Activated naive CD4-positive, alpha-beta T cell treated with anti-CD3 and anti-CD28 coated beads for 36 hours (primary cell): ENCODE results near the gene FBXO21. TPM values are rescaled to one million over a fixed set of nuclear protein-coding genes. Genes with fewer than 3 reads are reported as not detected.

Source experiments
- CTCF ChIA-PET: fragments of 350-600 bp; sonication (Branson Sonifier 250); formaldehyde crosslinking; loops from one replicate; lab custom pipeline; 2021; ENCODE audit warnings: antibody characterized with exemption; lab: Charles Lee
- DNase-seq: peaks from one replicate; pipeline ENCODE4 v3.0.0-alpha.2; 2020
- H3K27ac Mint-ChIP-seq: one replicate; pipeline ENCODE4 v1.8.0; 2021; ENCODE audit warnings: mild to moderate bottlenecking, mixed read lengths
- H3K27me3 Mint-ChIP-seq: one replicate; pipeline ENCODE4 v1.8.0; 2021; ENCODE audit warnings: low read depth, mixed read lengths
- H3K36me3 Mint-ChIP-seq: one replicate; pipeline ENCODE4 v1.8.0; 2021; ENCODE audit warnings: low read depth, mixed read lengths
- H3K4me1 Mint-ChIP-seq: one replicate; pipeline ENCODE4 v1.8.0; 2021; ENCODE audit warnings: low read depth, mixed read lengths
- H3K4me3 Mint-ChIP-seq: one replicate; pipeline ENCODE4 v1.8.0; 2021; ENCODE audit warnings: mild to moderate bottlenecking, moderate library complexity, mixed read lengths
- H3K9me3 Mint-ChIP-seq: one replicate; pipeline ENCODE4 v1.8.0; 2021; ENCODE audit warnings: mixed read lengths
- intact Hi-C: fragments of 100-400 bp; cut with micrococcal nuclease; formaldehyde crosslinking; loops from one replicate; pipeline ENCODE4 v1.15.1; 2023
- total RNA-seq, 2 experiments: library from RNA; stranded (reverse); gene quantifications; one replicate each; pipeline ENCODE4 v1.2.3, GENCODE V29; 2021

Gene FBXO21
- total RNA-seq, 2 experiments from 2014 or later: 18.2 to 19.7 TPM

GRCh38 chr12:117144599-117144998, 45.7 kb downstream of the FBXO21 start:
- intact Hi-C loops: no loop called here
- DNase-seq: no peak
- CTCF ChIA-PET: interaction anchor here (0.6 to 1.3 kb wide), 2 partner anchors 24 to 1754 kb away, joined by 3 to 7 read pairs; no protein-coding TSS in a partner anchor
- peaks cover 17% of the 10 kb centered on the region for H3K36me3 Mint-ChIP-seq
- no peak overlapping the region for H3K27ac Mint-ChIP-seq
- H3K27me3 Mint-ChIP-seq: no peaks in the 10 kb centered on the region
- no peak overlapping the region for H3K4me3 Mint-ChIP-seq
- H3K9me3 Mint-ChIP-seq: no peaks in the 10 kb centered on the region
- peaks cover 15% of the 10 kb centered on the region for H3K4me1 Mint-ChIP-seq

GRCh38 chr12:117143008-117143532, 47.2 kb downstream of the FBXO21 start:
- CTCF ChIA-PET: interaction anchor here (0.6 to 0.7 kb wide), 2 partner anchors 9 to 116 kb away, joined by 3 read pairs; no protein-coding TSS in a partner anchor
- Mint-ChIP-seq H3K4me1 (peaks cover 3% of the 10 kb centered on the region), H3K27me3 (no peaks in the 10 kb centered on the region), H3K4me3 (no peak overlapping the region), H3K9me3 (no peaks in the 10 kb centered on the region), H3K36me3 (peaks cover 14% of the 10 kb centered on the region), H3K27ac (no peak overlapping the region)
- no peak for DNase-seq
- intact Hi-C loops: no loop called here

- intact Hi-C loops: no loop called here
- no peak overlapping the region for H3K27ac Mint-ChIP-seq
- DNase-seq: no peak
- H3K9me3 Mint-ChIP-seq: no peaks in the 10 kb centered on the region
- H3K4me1 Mint-ChIP-seq: no peaks in the 10 kb centered on the region
- no peaks in the 10 kb centered on the region for H3K27me3 Mint-ChIP-seq
- CTCF ChIA-PET: interaction anchor here (0.6 kb wide), 2 partner anchors 116 to 454 kb away, joined by 3 read pairs; no protein-coding TSS in a partner anchor
- peaks cover 12% of the 10 kb centered on the region for H3K36me3 Mint-ChIP-seq
- H3K4me3 Mint-ChIP-seq: no peak overlapping the region
Observed at GRCh38 chr12:117142094-117142493, 48.2 kb downstream of the FBXO21 start.

- no peak overlapping the region for H3K27ac Mint-ChIP-seq
- CTCF ChIA-PET: no interaction called here
- H3K36me3 Mint-ChIP-seq: peaks cover 12% of the 10 kb centered on the region
Observed at GRCh38 chr12:117141097-117141898, 49.0 kb downstream of the FBXO21 start.

GRCh38 chr12:117140397-117141096, 49.7 kb downstream of the FBXO21 start:
- DNase-seq: no peak
- Mint-ChIP-seq H3K36me3 (peaks cover 7% of the 10 kb centered on the region), H3K9me3 (no peaks in the 10 kb centered on the region), H3K4me3 (no peak overlapping the region), H3K4me1 (peaks cover 2% of the 10 kb centered on the region), H3K27me3 (no peaks in the 10 kb centered on the region), H3K27ac (no peak overlapping the region)
- intact Hi-C loops: no loop called here
- CTCF ChIA-PET: no interaction called here

More at GRCh38 chr12:117141097-117141898, 49.0 kb downstream of the FBXO21 start:
- H3K4me3 Mint-ChIP-seq: no peak overlapping the region
- intact Hi-C loops: no loop called here
- no peaks in the 10 kb centered on the region for H3K27me3 Mint-ChIP-seq
- H3K9me3 Mint-ChIP-seq: no peaks in the 10 kb centered on the region
- H3K4me1 Mint-ChIP-seq: no peaks in the 10 kb centered on the region
- DNase-seq: no peak

GRCh38 chr12:117139025-117139717, 51.1 kb downstream of the FBXO21 start:
- peaks cover 8% of the 10 kb centered on the region for H3K4me1 Mint-ChIP-seq
- CTCF ChIA-PET: interaction anchor here (0.8 kb wide), 1 partner anchor 110 kb away, joined by 5 read pairs; no protein-coding TSS in a partner anchor
- no peak for DNase-seq

GRCh38 chr12:117134721-117135120, 55.5 kb downstream of the FBXO21 start:
- H3K27me3 Mint-ChIP-seq: no peaks in the 10 kb centered on the region
- no peaks in the 10 kb centered on the region for H3K9me3 Mint-ChIP-seq
- intact Hi-C loops: loop anchor here (1.0 to 10.0 kb wide), 6 partner anchors 16 to 432 kb away; partner anchors contain the start of genes RNFT2, SPRING1 and TESC
- H3K4me1 Mint-ChIP-seq: peaks cover 16% of the 10 kb centered on the region
- no peaks in the 10 kb centered on the region for H3K36me3 Mint-ChIP-seq
- CTCF ChIA-PET: interaction anchor here (0.6 to 2.3 kb wide), 5 partner anchors 8 to 420 kb away, joined by 3 to 8 read pairs (median 3); no protein-coding TSS in a partner anchor
- H3K4me3 Mint-ChIP-seq: no peak overlapping the region
- no peak for DNase-seq
- H3K27ac Mint-ChIP-seq: no peak overlapping the region

More at GRCh38 chr12:117139025-117139717, 51.1 kb downstream of the FBXO21 start:
- Mint-ChIP-seq H3K27me3 (no peaks in the 10 kb centered on the region), H3K36me3 (peaks cover 5% of the 10 kb centered on the region), H3K27ac (no peak overlapping the region), H3K9me3 (no peaks in the 10 kb centered on the region), H3K4me3 (no peak overlapping the region)
- intact Hi-C loops: loop anchor here (10.0 kb wide), 1 partner anchor 404 kb away; the partner anchor contains the start of genes RNFT2 and SPRING1

- peak overlapping the region; percentile 13 for H3K4me3 Mint-ChIP-seq
Observed at GRCh38 chr12:117134059-117134458, 56.2 kb downstream of the FBXO21 start.

GRCh38 chr12:117130801-117131200, 59.5 kb downstream of the FBXO21 start:
- no peaks in the 10 kb centered on the region for H3K36me3 Mint-ChIP-seq
- intact Hi-C loops: loop anchor here (5.0 to 10.0 kb wide), 3 partner anchors 208 to 428 kb away; partner anchors contain the start of genes RNFT2 and SPRING1
- H3K9me3 Mint-ChIP-seq: peaks cover 8% of the 10 kb centered on the region
- no peak for DNase-seq
- no peak overlapping the region for H3K27ac Mint-ChIP-seq
- CTCF ChIA-PET: interaction anchor here (1.0 to 1.7 kb wide), 5 partner anchors 11 to 427 kb away, joined by 3 to 14 read pairs (median 4); no protein-coding TSS in a partner anchor
- H3K27me3 Mint-ChIP-seq: no peaks in the 10 kb centered on the region
- H3K4me1 Mint-ChIP-seq: peaks cover 13% of the 10 kb centered on the region
- H3K4me3 Mint-ChIP-seq: no peak overlapping the region

More at GRCh38 chr12:117134059-117134458, 56.2 kb downstream of the FBXO21 start:
- Mint-ChIP-seq H3K36me3 (no peaks in the 10 kb centered on the region), H3K27me3 (no peaks in the 10 kb centered on the region), H3K4me1 (peaks cover 16% of the 10 kb centered on the region), H3K27ac (peak overlapping the region; percentile 80), H3K9me3 (no peaks in the 10 kb centered on the region)
- intact Hi-C loops: loop anchor here (1.0 to 10.0 kb wide), 6 partner anchors 16 to 432 kb away; partner anchors contain the start of genes RNFT2, SPRING1 and TESC
- CTCF ChIA-PET: interaction anchor here (0.6 to 2.3 kb wide), 4 partner anchors 9 to 432 kb away, joined by 3 to 6 read pairs (median 3); no protein-coding TSS in a partner anchor
- peak; percentile 81 for DNase-seq

- DNase-seq: no peak
- Mint-ChIP-seq H3K9me3 (peaks cover 8% of the 10 kb centered on the region), H3K27ac (no peak overlapping the region), H3K27me3 (no peaks in the 10 kb centered on the region), H3K36me3 (no peaks in the 10 kb centered on the region), H3K4me1 (peaks cover 18% of the 10 kb centered on the region), H3K4me3 (no peak overlapping the region)
- intact Hi-C loops: no loop called here
- CTCF ChIA-PET: interaction anchor here (1.5 to 1.7 kb wide), 2 partner anchors 9 to 10 kb away, joined by 6 to 14 read pairs; no protein-coding TSS in a partner anchor
Observed at GRCh38 chr12:117129391-117129790, 60.9 kb downstream of the FBXO21 start.
